ENCODE results near the gene IFFO2.

DNA sequence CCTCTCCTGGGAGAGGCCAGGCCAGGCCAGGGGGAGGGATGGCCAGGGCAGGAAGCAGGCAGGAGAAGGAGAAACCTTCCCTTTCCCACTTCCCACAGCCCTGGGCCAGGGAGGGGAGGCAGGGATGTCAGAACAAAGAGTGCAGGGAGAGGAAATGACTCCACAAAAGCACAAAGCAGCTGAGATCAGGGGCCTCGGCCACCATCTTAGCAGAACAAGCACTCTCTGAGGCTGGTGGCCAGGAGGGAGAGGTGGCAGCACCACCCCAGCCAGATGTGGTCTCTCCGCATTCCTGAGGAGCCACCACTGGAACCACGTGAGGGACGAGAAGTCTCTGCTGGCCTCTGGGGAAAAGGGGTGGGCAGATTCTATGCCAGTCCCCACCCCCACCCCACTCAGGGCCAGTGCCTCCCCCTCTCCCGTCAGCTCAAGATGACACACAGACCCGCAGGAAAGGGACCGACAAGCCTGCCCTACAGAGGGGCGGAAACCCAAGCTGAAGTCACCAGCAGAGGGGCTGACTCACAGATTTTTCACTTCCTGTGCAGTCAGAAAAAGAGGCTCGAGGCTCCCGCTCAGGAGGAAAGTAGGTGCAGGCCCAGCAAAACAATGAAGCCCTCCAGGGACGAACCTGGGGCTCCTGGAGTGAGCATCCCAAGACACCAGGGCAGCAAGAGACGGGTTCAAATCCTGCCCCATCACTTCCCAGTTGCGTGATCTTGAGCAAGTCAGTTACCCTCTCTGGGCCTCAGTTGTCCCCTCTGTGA, 30.0 kb downstream of the IFFO2 start:
- TF ChIP-seq CTCF (IDR thresholded peaks at IDR 0.05) (no peak), POLR2AphosphoS5 (IDR thresholded peaks at IDR 0.05) (no peak)

All from prostate gland (tissue), 2 donors.